NCI-H1436 (cell line): Measurements from ENCODE around the gene VAV2.

Experiments
- DNase-seq: peaks from one replicate; lab custom pipeline; 2025; lab: John Stamatoyannopoulos, UW

Gene VAV2

GRCh38 chr9:133952598-133953550, 39.2 kb downstream of the VAV2 start:
- DNase-seq, result no peak

GRCh38 chr9:133951265-133951664, 40.9 kb downstream of the VAV2 start:
- DNase-seq, result no peak

GRCh38 chr9:133950629-133951111, 41.5 kb downstream of the VAV2 start:
- DNase-seq, result no peak

- peak; percentile 12 for DNase-seq
Observed at GRCh38 chr9:133950192-133950591, 41.9 kb downstream of the VAV2 start.

- no peak for DNase-seq
Observed at GRCh38 chr9:133949486-133950061, 42.5 kb downstream of the VAV2 start.

- no peak for DNase-seq
Observed at GRCh38 chr9:133948561-133949485, 43.3 kb downstream of the VAV2 start.

GRCh38 chr9:133948131-133948530, 44.0 kb downstream of the VAV2 start:
- DNase-seq, result no peak

GRCh38 chr9:133946840-133947486, 45.2 kb downstream of the VAV2 start:
- no peak for DNase-seq

- DNase-seq, result no peak
Observed at GRCh38 chr9:133945977-133946753, 46.0 kb downstream of the VAV2 start.

- DNase-seq, result no peak
Observed at GRCh38 chr9:133945314-133945975, 46.7 kb downstream of the VAV2 start.

- DNase-seq, result no peak
Observed at GRCh38 chr9:133944746-133945135, 47.4 kb downstream of the VAV2 start.

GRCh38 chr9:133943781-133944745, 48.1 kb downstream of the VAV2 start:
- DNase-seq, result no peak

- no peak for DNase-seq
Observed at GRCh38 chr9:133943036-133943780, 48.9 kb downstream of the VAV2 start.

GRCh38 chr9:133942206-133942975, 49.7 kb downstream of the VAV2 start:
- no peak for DNase-seq

GRCh38 chr9:133939845-133940244, 52.3 kb downstream of the VAV2 start:
- DNase-seq, result no peak

GRCh38 chr9:133939171-133939785, 52.8 kb downstream of the VAV2 start:
- no peak for DNase-seq

- DNase-seq, result no peak
Observed at GRCh38 chr9:133938753-133939152, 53.4 kb downstream of the VAV2 start.
